Activated naive CD4-positive, alpha-beta T cell (primary cell): ENCODE measurements around the gene SPAG16.

ENCODE experiments used
- DNase-seq, 4 experiments: peaks; one replicate each; lab custom pipeline; 2025; lab: John Stamatoyannopoulos, UW

SPAG16 gene

GRCh38 chr2:213816583-213816982, 532.3 kb downstream of the SPAG16 start:
- no peak for DNase-seq

GRCh38 chr2:213818436-213818835, 534.2 kb downstream of the SPAG16 start:
- DNase-seq: no peak

- DNase-seq: no peak
Observed at GRCh38 chr2:213834331-213834730, 550.1 kb downstream of the SPAG16 start.

- no peak for DNase-seq
Observed at GRCh38 chr2:213834746-213835145, 550.5 kb downstream of the SPAG16 start.

GRCh38 chr2:213846856-213847255, 562.6 kb downstream of the SPAG16 start:
- no peak for DNase-seq

- no peak for DNase-seq
Observed at GRCh38 chr2:213847316-213847715, 563.1 kb downstream of the SPAG16 start.

- DNase-seq: no peak
Observed at GRCh38 chr2:213848631-213849030, 564.4 kb downstream of the SPAG16 start.

- DNase-seq: no peak
Observed at GRCh38 chr2:213861638-213862037, 577.4 kb downstream of the SPAG16 start.

- DNase-seq: no peak
Observed at GRCh38 chr2:213862407-213863076, 578.3 kb downstream of the SPAG16 start.

GRCh38 chr2:213863541-213863940, 579.3 kb downstream of the SPAG16 start:
- no peak for DNase-seq

GRCh38 chr2:213868526-213868925, 584.3 kb downstream of the SPAG16 start:
- no peak for DNase-seq

GRCh38 chr2:213885485-213885884, 601.2 kb downstream of the SPAG16 start:
- no peak for DNase-seq

GRCh38 chr2:213914510-213914909, 630.2 kb downstream of the SPAG16 start:
- no peak for DNase-seq

- no peak for DNase-seq
Observed at GRCh38 chr2:213920014-213920413, 635.8 kb downstream of the SPAG16 start.

- no peak for DNase-seq
Observed at GRCh38 chr2:213923543-213923942, 639.3 kb downstream of the SPAG16 start.

- no peak for DNase-seq
Observed at GRCh38 chr2:213934560-213934959, 650.3 kb downstream of the SPAG16 start.

- no peak for DNase-seq
Observed at GRCh38 chr2:213958086-213958485, 673.8 kb downstream of the SPAG16 start.

- no peak for DNase-seq
Observed at GRCh38 chr2:213959589-213959988, 675.3 kb downstream of the SPAG16 start.

GRCh38 chr2:213971536-213971935, 687.3 kb downstream of the SPAG16 start:
- DNase-seq: no peak

- DNase-seq: no peak
Observed at GRCh38 chr2:213980883-213981282, 696.6 kb downstream of the SPAG16 start.

GRCh38 chr2:213989207-213989606, 704.9 kb downstream of the SPAG16 start:
- DNase-seq: no peak

GRCh38 chr2:213991453-213992108, 707.3 kb downstream of the SPAG16 start:
- DNase-seq: no peak

GRCh38 chr2:213995400-213996105, 711.3 kb downstream of the SPAG16 start:
- DNase-seq: no peak
